ENCODE results near the gene AZU1.
"Not testable (repeated sequence)": the region's sequence is repeated elsewhere in the genome, so short reads cannot be mapped to it uniquely, and the experiment has no call there.

The AZU1 gene

DNA sequence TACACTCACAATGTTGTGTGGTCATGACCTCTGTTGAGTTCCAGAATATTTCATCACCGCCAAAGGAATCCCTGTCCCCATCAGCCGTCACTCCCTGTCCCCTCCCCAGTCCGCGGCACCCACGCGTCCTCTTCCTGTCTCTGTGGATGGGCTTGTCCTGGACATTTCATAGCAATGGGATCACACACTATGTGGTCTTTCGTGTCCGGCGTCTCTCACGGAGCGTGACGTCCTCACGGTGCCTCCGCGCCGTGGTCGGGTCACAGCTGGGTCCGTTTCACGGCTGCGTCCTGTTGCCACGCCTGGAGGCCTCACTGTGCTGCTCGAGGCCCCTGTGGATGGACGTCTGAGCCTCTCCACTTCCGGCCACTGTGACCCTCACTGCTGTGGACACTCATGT is 6.6 kb downstream of the AZU1 start:
- Histone ChIP-seq H3F3A (ENCODE audit: control insufficient read depth, insufficient read depth) (no peaks in the 10 kb centered on the region), H3K4me2 (ENCODE audit: low read length) (no peak overlapping the region), H3K27ac (ENCODE audit: low read depth, low read length) (no peak overlapping the region), H3K4me1 (ENCODE audit: control insufficient read depth, low read length) (no peaks in the 10 kb centered on the region), H4K20me1 (ENCODE audit: control insufficient read depth, insufficient read depth, low read depth, low read length) (no peaks in the 10 kb centered on the region), H3K4me3 (ENCODE audit: low read length) (no peak overlapping the region), H3K36me3 (ENCODE audit: control insufficient read depth, low read length) (no peaks in the 10 kb centered on the region), H3K9me3 (ENCODE audit: control insufficient read depth, insufficient read depth, low read length) (no peaks in the 10 kb centered on the region), H3K79me2 (ENCODE audit: control insufficient read depth, low read length) (no peaks in the 10 kb centered on the region), H3K27me3 (ENCODE audit: control insufficient read depth, low read length) (no peaks in the 10 kb centered on the region), H3K9me2 (replicated peaks; ENCODE audit: control insufficient read depth, low read length) (no peaks in the 10 kb centered on the region)
- TF ChIP-seq CTCF (IDR thresholded peaks at IDR 0.05; ENCODE audit: low read depth, low read length, poor library complexity, severe bottlenecking): no peak
- TF ChIP-seq EZH2phosphoT487 (IDR thresholded peaks at IDR 0.05; ENCODE audit: borderline replicate concordance, low read length): no peak

DNA sequence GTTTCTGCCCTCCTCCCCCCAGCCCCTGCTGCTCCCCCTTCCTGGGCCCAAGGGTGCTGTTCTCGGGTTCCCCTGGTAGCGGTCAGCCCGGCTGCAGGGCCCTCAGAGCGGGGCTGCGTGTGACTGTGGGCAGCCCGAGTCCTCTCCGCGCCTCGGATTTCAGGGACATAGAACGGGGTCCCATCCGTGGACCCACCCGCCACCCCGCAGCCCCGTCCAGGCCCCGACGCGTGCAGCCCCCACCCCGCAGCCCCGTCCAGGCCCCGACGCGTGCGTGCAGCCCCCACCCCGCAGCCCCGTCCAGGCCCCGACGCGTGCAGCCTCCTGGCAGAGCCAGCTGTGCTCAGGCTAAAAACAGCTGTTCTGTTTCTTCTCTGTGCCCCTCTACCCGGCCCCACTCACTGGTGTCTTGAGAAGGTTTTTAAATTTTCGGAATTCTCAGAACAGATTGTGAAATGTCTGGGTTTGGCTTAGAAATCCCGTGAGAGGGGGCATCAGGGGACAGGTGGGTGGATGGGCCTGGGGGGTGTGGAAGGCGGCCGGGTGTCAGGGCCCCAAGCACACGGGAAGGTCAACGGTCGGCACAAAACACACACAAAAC is 7.7 kb downstream of the AZU1 start:
- no peak overlapping the region for H3K4me3 ChIP-seq (ENCODE audit: low read length)
- H3K9me3 ChIP-seq (ENCODE audit: control insufficient read depth, insufficient read depth, low read length): no peaks in the 10 kb centered on the region
- H3K4me1 ChIP-seq (ENCODE audit: control insufficient read depth, low read length): no peaks in the 10 kb centered on the region
- no peaks in the 10 kb centered on the region for H3K9me2 ChIP-seq (replicated peaks; ENCODE audit: control insufficient read depth, low read length)
- H3K79me2 ChIP-seq (ENCODE audit: control insufficient read depth, low read length): no peaks in the 10 kb centered on the region
- no peak overlapping the region for H3K27ac ChIP-seq (ENCODE audit: low read depth, low read length)
- TF ChIP-seq EZH2phosphoT487 (IDR thresholded peaks at IDR 0.05; ENCODE audit: borderline replicate concordance, low read length) (no peak), CTCF (IDR thresholded peaks at IDR 0.05; ENCODE audit: low read depth, low read length, poor library complexity, severe bottlenecking) (no peak)
- H3F3A ChIP-seq (ENCODE audit: control insufficient read depth, insufficient read depth): no peaks in the 10 kb centered on the region
- no peak overlapping the region for H3K4me2 ChIP-seq (ENCODE audit: low read length)
- H3K36me3 ChIP-seq (ENCODE audit: control insufficient read depth, low read length): no peaks in the 10 kb centered on the region
- no peaks in the 10 kb centered on the region for H4K20me1 ChIP-seq (ENCODE audit: control insufficient read depth, insufficient read depth, low read depth, low read length)
- H3K27me3 ChIP-seq (ENCODE audit: control insufficient read depth, low read length): no peaks in the 10 kb centered on the region

- H3K27ac ChIP-seq (ENCODE audit: low read depth, low read length): no peak within 1 kb of the TSS
Observed at GRCh38 chr19:840519-841206, 13.0 kb downstream of the AZU1 start, which contains the start of gene PRTN3. Gene PRTN3, plus strand, starts transcription at chr19:840999. Its CDS starts 10 bp downstream, at chr19:841009.

DNA sequence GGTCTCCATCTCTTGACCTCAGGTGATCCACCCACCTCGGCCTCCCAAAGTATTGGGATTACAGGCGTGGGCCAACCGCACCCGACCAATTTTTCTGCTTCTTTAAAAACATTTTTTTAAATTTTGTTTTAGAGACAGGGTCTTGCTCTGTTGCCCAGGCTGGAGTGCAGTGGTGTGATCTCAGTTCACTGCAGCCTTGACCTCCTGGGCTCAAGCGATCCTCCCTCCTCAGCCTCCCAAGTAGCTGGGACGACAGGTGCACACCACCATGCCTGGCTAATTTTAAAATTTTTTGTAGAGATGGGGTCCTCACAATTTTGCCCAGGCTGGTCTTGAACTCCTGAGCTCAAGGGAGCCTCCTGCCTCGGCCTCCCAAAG is 15.2 kb downstream of the AZU1 start:
- H3K4me1 ChIP-seq (ENCODE audit: control insufficient read depth, low read length): peaks cover 15% of the 10 kb centered on the region
- not testable (repeated sequence) for H3K4me2 ChIP-seq (ENCODE audit: low read length); H3K36me3 ChIP-seq (ENCODE audit: control insufficient read depth, low read length)

More at GRCh38 chr19:840519-841206, 13.0 kb downstream of the AZU1 start, which contains the start of gene PRTN3:
- H3K36me3 ChIP-seq (ENCODE audit: control insufficient read depth, low read length): no peaks in the 10 kb centered on the region
- H3K9me3 ChIP-seq (ENCODE audit: control insufficient read depth, insufficient read depth, low read length): no peaks in the 10 kb centered on the region
- H3K4me1 ChIP-seq (ENCODE audit: control insufficient read depth, low read length): peaks cover 10% of the 10 kb centered on the region
- TF ChIP-seq CTCF (IDR thresholded peaks at IDR 0.05; ENCODE audit: low read depth, low read length, poor library complexity, severe bottlenecking) (no peak), EZH2phosphoT487 (IDR thresholded peaks at IDR 0.05; ENCODE audit: borderline replicate concordance, low read length) (no peak)
- no peaks in the 10 kb centered on the region for H4K20me1 ChIP-seq (ENCODE audit: control insufficient read depth, insufficient read depth, low read depth, low read length)
- H3K4me2 ChIP-seq (ENCODE audit: low read length): no peak within 1 kb of the TSS
- H3F3A ChIP-seq (ENCODE audit: control insufficient read depth, insufficient read depth): no peaks in the 10 kb centered on the region
- H3K27me3 ChIP-seq (ENCODE audit: control insufficient read depth, low read length): peaks cover 7% of the 10 kb centered on the region
- no peaks in the 10 kb centered on the region for H3K9me2 ChIP-seq (replicated peaks; ENCODE audit: control insufficient read depth, low read length)
- no peak within 1 kb of the TSS for H3K4me3 ChIP-seq (ENCODE audit: low read length)
- no peaks in the 10 kb centered on the region for H3K79me2 ChIP-seq (ENCODE audit: control insufficient read depth, low read length)

More for the DNA sequence above, 15.2 kb downstream of the AZU1 start:
- H3K27ac ChIP-seq (ENCODE audit: low read depth, low read length); H3K9me2 ChIP-seq (replicated peaks; ENCODE audit: control insufficient read depth, low read length); H3K4me3 ChIP-seq (ENCODE audit: low read length); H3K27me3 ChIP-seq (ENCODE audit: control insufficient read depth, low read length); H3F3A ChIP-seq (ENCODE audit: control insufficient read depth, insufficient read depth); H3K79me2 ChIP-seq (ENCODE audit: control insufficient read depth, low read length); H3K9me3 ChIP-seq (ENCODE audit: control insufficient read depth, insufficient read depth, low read length); H4K20me1 ChIP-seq (ENCODE audit: control insufficient read depth, insufficient read depth, low read depth, low read length): not testable (repeated sequence)
